Measurements from ENCODE around the gene LRRN2.

DNA sequence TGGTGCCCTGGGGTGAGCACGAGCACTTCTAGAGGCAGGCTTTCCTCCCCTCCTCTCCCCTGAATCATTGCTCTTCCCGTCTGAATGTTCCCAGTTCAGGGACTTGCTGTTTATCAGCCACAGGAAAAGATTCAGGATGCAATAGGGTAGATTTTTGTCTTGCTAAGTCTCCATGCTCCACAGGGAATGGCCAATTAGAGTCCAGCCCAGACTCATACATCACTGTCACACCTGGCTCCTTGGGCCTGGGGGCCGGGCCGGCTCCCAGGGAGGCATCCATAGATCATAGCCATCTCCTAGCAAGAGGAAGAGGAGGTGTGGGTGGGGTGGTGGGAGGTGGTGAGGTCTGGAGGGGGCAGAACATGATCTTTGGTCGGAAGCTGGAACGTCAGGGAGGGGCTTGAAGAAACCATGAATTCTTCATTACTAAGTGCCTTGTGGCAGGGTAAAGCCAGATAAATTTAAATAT is 83.4 kb downstream of the LRRN2 start:
- no peak for TF ChIP-seq EZH2 (IDR thresholded peaks at IDR 0.05; ENCODE audit: low read depth, unreplicated experiment)
- TF ChIP-seq, protein P1, sequence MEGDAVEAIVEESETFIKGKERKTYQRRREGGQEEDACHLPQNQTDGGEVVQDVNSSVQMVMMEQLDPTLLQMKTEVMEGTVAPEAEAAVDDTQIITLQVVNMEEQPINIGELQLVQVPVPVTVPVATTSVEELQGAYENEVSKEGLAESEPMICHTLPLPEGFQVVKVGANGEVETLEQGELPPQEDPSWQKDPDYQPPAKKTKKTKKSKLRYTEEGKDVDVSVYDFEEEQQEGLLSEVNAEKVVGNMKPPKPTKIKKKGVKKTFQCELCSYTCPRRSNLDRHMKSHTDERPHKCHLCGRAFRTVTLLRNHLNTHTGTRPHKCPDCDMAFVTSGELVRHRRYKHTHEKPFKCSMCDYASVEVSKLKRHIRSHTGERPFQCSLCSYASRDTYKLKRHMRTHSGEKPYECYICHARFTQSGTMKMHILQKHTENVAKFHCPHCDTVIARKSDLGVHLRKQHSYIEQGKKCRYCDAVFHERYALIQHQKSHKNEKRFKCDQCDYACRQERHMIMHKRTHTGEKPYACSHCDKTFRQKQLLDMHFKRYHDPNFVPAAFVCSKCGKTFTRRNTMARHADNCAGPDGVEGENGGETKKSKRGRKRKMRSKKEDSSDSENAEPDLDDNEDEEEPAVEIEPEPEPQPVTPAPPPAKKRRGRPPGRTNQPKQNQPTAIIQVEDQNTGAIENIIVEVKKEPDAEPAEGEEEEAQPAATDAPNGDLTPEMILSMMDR (conservative IDR thresholded peaks at IDR 0.05; ENCODE audit: low read depth in 2 of 2): no peak

Measured in GM23338 (cell line).